ENCODE measurements around the gene SLC45A2. TPM values are rescaled to one million over a fixed set of nuclear protein-coding genes. Genes with fewer than 3 reads are reported as not detected.
"Not testable (repeated sequence)": the region's sequence is repeated elsewhere in the genome, so short reads cannot be mapped to it uniquely, and the experiment has no call there.

SLC45A2 gene
- total RNA-seq, 2 experiments from 2014 or later, result not detected

- Mint-ChIP-seq H3K4me1 (ENCODE audit: low read depth) (peaks cover 7% of the 10 kb centered on the region), H3K27ac (no peak overlapping the region), H3K36me3 (ENCODE audit: low read depth) (no peaks in the 10 kb centered on the region), H3K27me3 (peaks cover 3% of the 10 kb centered on the region), H3K9me3 (no peaks in the 10 kb centered on the region), H3K4me3 (no peak overlapping the region)
- TF ChIP-seq, protein P1, sequence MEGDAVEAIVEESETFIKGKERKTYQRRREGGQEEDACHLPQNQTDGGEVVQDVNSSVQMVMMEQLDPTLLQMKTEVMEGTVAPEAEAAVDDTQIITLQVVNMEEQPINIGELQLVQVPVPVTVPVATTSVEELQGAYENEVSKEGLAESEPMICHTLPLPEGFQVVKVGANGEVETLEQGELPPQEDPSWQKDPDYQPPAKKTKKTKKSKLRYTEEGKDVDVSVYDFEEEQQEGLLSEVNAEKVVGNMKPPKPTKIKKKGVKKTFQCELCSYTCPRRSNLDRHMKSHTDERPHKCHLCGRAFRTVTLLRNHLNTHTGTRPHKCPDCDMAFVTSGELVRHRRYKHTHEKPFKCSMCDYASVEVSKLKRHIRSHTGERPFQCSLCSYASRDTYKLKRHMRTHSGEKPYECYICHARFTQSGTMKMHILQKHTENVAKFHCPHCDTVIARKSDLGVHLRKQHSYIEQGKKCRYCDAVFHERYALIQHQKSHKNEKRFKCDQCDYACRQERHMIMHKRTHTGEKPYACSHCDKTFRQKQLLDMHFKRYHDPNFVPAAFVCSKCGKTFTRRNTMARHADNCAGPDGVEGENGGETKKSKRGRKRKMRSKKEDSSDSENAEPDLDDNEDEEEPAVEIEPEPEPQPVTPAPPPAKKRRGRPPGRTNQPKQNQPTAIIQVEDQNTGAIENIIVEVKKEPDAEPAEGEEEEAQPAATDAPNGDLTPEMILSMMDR (IDR thresholded peaks at IDR 0.05), result no peak
- CTCF ChIA-PET, result interaction anchor here (0.9 to 1.1 kb wide), 2 partner anchors 29 to 41 kb away, joined by 3 read pairs; no protein-coding TSS in a partner anchor
- POLR2A ChIA-PET, result no interaction called here
- intact Hi-C loops (cut with micrococcal nuclease), result no loop called here
- DNase-seq, result no peak
- peak; percentile 62 for ATAC-seq
Measured at GRCh38 chr5:33964132-33964700, 20.3 kb downstream of the SLC45A2 start.

DNA sequence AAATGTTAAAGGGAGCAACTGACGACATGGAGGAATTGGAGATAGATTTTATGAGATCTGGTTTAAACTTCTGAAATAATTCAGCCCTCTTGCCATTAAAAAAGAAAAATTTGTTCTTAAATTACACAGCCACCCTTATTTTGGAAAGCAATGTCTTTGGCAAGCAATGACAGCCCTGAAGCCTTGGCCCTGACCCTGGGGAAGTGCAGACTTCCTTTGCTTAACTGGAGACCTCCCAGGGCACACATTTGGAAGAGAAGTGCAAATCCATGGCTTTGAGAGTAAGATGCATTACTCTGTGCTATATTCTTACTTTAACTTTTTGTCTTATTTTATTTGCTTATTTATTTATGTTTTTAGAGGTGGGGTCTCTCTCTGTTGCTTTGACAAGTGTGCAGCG is 26.3 kb downstream of the SLC45A2 start:
- Mint-ChIP-seq H3K9me3 (peaks cover 3% of the 10 kb centered on the region), H3K27me3 (peaks cover 8% of the 10 kb centered on the region), H3K27ac (no peak overlapping the region), H3K4me1 (ENCODE audit: low read depth) (no peaks in the 10 kb centered on the region), H3K36me3 (ENCODE audit: low read depth) (no peaks in the 10 kb centered on the region), H3K4me3 (no peak overlapping the region)
- ATAC-seq, result no peak
- CTCF ChIA-PET, result interaction anchor here (3.0 kb wide), 1 partner anchor 23 kb away, joined by 9 read pairs; the partner anchor contains the start of gene RXFP3
- intact Hi-C loops (cut with micrococcal nuclease), result no loop called here
- POLR2A ChIA-PET, result no interaction called here
- no peak for DNase-seq
- TF ChIP-seq, protein P1 (IDR thresholded peaks at IDR 0.05), result no peak

GRCh38 chr5:33957577-33958150 is 26.8 kb downstream of the SLC45A2 start:
- CTCF ChIA-PET, result interaction anchor here (1.4 kb wide), 1 partner anchor 22 kb away, joined by 5 read pairs; no protein-coding TSS in a partner anchor
- Mint-ChIP-seq H3K9me3 (peaks cover 3% of the 10 kb centered on the region), H3K36me3 (ENCODE audit: low read depth) (no peaks in the 10 kb centered on the region), H3K4me1 (ENCODE audit: low read depth) (no peaks in the 10 kb centered on the region), H3K27ac (no peak overlapping the region), H3K27me3 (peaks cover 8% of the 10 kb centered on the region), H3K4me3 (no peak overlapping the region)
- POLR2A ChIA-PET, result no interaction called here
- intact Hi-C loops (cut with micrococcal nuclease), result no loop called here
- DNase-seq (no peak), ATAC-seq (no peak)
- TF ChIP-seq, protein P1 (IDR thresholded peaks at IDR 0.05), result no peak

DNA sequence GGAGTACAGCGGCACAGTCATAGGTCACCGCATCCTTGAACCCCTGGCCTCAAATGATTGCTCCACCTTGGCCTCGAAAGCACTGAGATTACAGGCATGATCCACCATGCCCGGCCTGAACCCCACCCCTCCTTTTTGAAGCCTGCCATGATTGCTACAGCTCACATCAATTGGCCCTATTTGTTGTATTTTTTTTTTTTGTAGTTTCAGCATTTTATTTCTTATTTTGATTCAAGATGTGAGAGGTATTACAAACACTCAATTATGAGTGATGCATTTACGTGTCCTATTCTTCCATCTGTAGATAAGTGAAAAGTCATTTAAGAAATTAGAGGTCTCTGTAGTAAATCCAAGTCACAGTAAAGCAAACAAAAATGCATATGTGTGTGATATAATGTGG is 32.3 kb downstream of the SLC45A2 start:
- H3K27ac Mint-ChIP-seq, H3K9me3 Mint-ChIP-seq: not testable (repeated sequence)

GRCh38 chr5:33944543-33945132 is 39.9 kb downstream of the SLC45A2 start:
- peaks cover 23% of the 10 kb centered on the region for H3K27me3 Mint-ChIP-seq
- TF ChIP-seq, protein P1 (IDR thresholded peaks at IDR 0.05), result no peak
- H3K9me3 Mint-ChIP-seq, result no peaks in the 10 kb centered on the region
- no peak overlapping the region for H3K27ac Mint-ChIP-seq
- no peaks in the 10 kb centered on the region for H3K4me1 Mint-ChIP-seq (ENCODE audit: low read depth)
- intact Hi-C loops (cut with micrococcal nuclease), result no loop called here
- ChIA-PET CTCF (interaction anchor here (0.8 to 2.0 kb wide), 2 partner anchors 9 to 25 kb away, joined by 3 to 7 read pairs; no protein-coding TSS in a partner anchor), POLR2A (no interaction called here)
- no peak overlapping the region for H3K4me3 Mint-ChIP-seq
- DNase-seq, result no peak
- no peak for ATAC-seq
- no peaks in the 10 kb centered on the region for H3K36me3 Mint-ChIP-seq (ENCODE audit: low read depth)

More for the DNA sequence above, 32.3 kb downstream of the SLC45A2 start:
- H3K27me3 Mint-ChIP-seq; H3K36me3 Mint-ChIP-seq (ENCODE audit: low read depth); DNase-seq; POLR2A ChIA-PET; H3K4me3 Mint-ChIP-seq; CTCF ChIA-PET; H3K4me1 Mint-ChIP-seq (ENCODE audit: low read depth); ATAC-seq; intact Hi-C loops (cut with micrococcal nuclease): not testable (repeated sequence)
